Fibroblast of mammary gland (primary cell): Measurements from ENCODE around the gene TCF7.

Source experiments
- DNase-seq: peaks from one replicate; pipeline ENCODE4 v3.0.0-alpha.2; 2010; ENCODE audit warnings: low read depth
- H3K4me3 ChIP-seq: 2 replicates; pipeline ENCODE4 v1.5.1; 2011; ENCODE audit warnings: low read depth, mild to moderate bottlenecking, low read length, moderate library complexity; ENCODE audit not compliant: control insufficient read depth
- TF ChIP-seq, protein P1 (sequence below): conservative IDR thresholded peaks from 2 replicates; pipeline ENCODE4 v1.5.1; 2011; ENCODE audit warnings: low read depth, low read length, inconsistent platforms; ENCODE audit not compliant: control insufficient read depth, insufficient read depth

Gene TCF7

DNA sequence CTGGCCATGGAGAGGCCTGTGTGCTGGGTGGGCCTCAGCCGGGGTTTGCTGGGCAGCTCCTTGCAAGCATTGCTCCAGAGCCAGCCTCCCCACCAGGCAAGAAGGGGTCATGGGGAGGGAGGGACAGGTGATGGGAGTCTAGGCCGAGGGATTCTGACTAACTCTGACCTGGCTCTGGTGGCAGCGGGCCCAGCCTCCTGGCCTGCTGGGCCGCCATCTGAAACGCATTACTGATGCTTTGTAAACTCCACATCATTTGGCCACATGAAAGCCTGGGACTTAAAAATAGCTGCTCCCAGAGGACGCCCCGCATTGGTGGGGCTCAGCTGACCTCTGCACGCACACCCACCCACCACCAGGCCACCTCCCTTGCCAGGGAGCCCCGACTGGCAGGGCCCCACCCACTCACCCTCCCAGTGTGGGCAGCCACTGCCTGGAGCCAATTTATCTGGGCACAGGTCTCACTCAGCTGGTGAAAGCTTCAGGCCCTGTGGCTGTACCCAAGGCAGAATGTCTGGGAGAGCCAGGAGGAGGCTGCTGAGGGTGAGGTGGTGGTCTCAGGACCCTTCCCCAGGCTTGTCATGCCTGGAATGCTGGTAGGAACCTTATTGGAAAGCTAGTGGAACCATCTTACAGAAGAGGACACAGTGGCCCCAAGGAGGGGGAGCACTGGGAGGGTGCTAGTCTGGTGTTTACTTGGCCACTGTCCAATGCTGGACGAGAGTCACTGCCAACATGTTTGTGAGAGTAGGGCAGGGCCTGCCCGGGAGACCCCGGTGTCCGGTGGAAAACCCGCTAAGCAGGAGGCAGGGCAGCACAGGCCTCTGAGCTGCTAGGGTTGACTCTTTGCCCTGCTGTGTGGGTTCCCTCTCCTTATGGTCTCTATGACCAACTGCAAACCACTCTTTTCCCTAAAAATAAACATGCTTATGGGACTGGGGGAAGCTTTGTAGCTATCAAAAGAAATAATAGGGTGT is 10.8 kb downstream of the TCF7 start:
- no peak overlapping the region for H3K4me3 ChIP-seq

DNA sequence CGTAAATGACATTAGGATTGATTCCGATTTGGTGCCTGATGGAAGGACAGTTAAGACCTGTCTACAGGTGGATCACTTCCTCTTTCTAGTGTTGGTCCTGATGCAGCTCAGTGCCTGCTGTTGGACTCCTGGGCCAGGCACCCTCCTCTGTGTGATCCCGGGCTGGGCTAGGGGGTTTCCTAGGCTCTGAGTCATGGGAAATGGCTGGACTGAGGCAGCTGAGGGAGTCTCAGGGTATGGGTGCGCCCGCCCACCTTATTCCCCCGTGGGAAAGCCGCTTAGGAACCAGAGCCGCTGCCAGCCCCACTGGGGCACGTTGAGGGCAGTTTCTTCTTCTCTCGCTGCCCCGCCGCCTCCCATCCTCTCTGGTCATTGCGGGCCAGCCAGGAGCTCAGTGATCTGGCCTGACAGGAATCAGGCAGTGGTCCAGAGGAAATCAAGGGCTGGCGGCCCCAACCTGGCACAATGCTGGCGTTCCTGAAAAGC is 12.9 kb downstream of the TCF7 start:
- DNase-seq, result peak; percentile 63
- no peak overlapping the region for H3K4me3 ChIP-seq
- TF ChIP-seq, protein P1, sequence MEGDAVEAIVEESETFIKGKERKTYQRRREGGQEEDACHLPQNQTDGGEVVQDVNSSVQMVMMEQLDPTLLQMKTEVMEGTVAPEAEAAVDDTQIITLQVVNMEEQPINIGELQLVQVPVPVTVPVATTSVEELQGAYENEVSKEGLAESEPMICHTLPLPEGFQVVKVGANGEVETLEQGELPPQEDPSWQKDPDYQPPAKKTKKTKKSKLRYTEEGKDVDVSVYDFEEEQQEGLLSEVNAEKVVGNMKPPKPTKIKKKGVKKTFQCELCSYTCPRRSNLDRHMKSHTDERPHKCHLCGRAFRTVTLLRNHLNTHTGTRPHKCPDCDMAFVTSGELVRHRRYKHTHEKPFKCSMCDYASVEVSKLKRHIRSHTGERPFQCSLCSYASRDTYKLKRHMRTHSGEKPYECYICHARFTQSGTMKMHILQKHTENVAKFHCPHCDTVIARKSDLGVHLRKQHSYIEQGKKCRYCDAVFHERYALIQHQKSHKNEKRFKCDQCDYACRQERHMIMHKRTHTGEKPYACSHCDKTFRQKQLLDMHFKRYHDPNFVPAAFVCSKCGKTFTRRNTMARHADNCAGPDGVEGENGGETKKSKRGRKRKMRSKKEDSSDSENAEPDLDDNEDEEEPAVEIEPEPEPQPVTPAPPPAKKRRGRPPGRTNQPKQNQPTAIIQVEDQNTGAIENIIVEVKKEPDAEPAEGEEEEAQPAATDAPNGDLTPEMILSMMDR, result no peak

More for the DNA sequence above, 10.8 kb downstream of the TCF7 start:
- TF ChIP-seq, protein P1, result no peak
- peak; percentile 99 for DNase-seq

DNA sequence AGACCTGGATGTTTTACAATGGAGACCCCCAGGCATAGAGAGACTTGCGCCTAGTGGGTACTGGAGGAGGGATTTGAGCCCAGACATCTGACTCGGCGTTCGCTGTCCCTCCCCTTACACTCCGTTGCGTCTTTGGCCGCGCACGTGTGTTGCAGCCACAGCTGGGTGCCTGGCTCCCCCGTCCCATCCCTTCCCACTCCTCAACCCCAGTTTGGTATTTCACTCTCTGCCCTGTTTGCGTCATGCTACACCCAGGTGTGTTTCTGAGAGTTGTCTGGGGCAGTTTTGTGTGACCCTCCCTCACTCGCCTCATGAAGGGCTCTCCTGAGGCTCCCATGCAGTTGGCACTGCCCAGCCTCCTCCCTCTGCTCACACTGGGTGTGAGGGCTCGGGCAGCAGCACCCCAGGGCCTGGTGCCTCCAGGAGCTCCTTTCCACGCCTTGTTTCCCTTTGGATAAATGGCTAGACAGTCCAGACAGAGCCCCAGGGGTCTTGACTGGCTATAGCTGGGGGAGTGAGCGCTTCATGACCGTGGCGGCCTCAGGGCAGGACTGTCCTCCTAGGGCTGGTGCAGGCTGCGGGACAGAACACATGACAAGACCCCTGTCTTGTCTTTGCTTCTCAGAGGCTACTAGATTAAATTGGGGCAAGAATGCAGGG is 13.6 kb downstream of the TCF7 start:
- TF ChIP-seq, protein P1, result no peak
- no peak for DNase-seq
- H3K4me3 ChIP-seq, result no peak overlapping the region

DNA sequence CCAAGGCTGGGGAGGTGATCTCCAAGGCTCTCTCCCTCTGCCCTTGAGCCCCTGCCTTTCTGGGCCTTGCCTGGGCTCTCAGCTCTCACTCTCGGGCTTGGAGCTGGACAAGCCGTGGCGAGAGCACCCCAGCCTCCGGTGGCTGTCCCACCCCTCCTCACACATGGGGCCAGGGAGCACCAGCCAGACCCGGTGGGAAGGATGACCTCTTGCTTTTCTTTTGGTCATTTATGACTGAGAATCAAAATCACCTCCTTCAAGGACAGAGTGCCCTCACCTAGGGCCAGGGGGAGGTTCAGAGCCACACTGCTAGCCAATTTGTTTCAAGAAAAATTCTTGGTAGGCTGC is 14.1 kb downstream of the TCF7 start:
- no peak for DNase-seq
- no peak overlapping the region for H3K4me3 ChIP-seq
- TF ChIP-seq, protein P1, result no peak

DNA sequence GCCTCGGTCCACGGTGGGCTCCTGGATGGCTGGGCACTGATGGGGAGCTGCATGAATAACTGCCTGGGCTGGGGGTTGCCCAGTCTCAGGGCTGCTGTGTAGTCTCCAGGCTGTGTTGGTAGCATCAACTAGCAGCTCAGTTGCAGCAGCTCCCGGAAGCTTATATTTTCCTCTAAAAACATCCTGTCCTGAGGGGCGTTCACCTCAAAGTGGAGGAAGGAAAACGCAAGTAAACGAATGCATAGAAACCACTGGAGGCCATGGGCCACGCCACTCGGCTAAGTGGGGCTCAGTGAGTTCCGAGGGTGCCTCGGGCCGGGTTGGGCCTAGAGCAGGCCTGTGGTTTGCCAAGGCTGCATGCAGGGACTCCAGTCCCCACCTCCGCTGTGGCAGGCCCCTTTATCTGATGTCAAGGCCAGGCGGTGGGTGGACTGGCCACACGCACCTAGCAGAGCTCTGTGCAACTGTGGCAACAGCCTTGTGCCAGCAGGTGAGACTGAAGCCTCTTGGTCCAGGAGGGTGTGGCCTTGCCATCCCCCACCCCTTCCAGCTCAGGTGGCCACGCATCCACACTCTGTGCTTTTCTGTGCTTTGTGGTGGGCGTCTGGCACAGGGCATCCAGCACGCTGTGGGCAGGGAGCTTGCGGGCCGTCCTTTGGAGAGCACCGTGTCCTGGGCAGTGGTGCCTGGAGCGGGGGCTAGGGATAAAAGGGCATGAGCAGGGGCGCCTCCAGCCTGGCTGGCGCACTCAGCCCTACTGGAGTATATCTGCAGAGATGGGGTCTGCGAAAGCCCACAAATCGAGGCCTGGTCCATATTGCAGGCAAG is 15.1 kb downstream of the TCF7 start:
- TF ChIP-seq, protein P1, result no peak
- no peak overlapping the region for H3K4me3 ChIP-seq
- no peak for DNase-seq

DNA sequence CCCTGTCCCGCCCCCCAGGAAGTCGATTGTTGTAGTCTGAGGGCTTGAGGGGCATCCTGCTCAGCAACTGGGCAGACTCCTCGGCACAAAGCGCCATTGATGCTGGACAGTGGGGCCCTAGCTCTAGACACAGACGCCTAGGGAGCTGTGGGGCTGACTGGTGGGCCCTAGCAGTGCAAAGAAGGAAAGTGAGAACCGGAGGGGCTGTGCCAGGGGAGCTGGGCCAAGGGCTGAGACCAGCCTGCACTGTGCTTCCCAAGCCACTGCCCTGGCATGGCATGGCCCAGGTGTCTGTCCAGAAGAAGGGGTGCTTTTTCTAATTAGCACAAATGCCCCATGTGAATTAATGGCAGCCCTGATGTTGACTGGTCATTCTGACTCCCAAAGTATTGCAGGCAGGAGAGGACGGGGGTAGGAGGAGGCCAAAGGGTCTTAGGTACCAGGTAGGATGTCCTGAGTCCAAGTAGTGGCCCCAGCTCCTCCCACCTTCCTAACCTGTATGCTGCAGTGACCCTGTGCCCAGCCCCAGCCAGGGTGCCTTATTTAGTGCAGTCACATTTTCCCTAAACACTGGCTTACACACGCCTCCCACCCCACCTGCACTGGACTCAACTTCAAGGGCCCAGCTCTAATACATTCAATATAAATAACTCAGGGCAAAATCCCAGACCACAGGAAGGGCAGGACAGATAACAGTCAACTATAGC is 15.9 kb downstream of the TCF7 start:
- TF ChIP-seq, protein P1, result no peak
- H3K4me3 ChIP-seq, result no peak overlapping the region
- DNase-seq, result no peak
